ENCODE results near the gene NTMT2. TPM values are rescaled to one million over a fixed set of nuclear protein-coding genes. Genes with fewer than 3 reads are reported as not detected.

NTMT2 gene
- total RNA-seq, 4 donors from 2014 or later, result not detected

DNA sequence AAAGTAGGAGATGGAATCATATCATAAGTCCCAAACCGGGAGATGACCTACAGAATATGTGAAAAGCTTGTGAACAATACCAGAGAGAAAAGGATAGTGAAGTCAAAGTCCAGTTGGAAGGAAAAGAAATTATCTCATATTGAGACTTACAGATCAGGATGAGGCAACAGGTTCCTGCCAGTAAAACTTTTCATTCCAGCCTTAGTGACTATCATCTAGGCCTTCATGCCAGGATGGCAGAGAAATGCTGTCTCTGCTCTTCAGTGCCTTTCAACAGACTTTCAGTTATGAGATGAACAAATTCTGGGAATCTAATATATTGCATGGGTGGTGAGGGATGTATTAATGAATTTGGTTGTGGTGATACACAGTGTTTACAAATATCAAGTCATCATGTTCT lies 52.3 kb downstream of the NTMT2 start:
- no peak overlapping the region for H3K4me3 ChIP-seq (ENCODE audit: low read depth, poor library complexity, severe bottlenecking)
- intact Hi-C loops (cut with DNase I; ENCODE audit: low total_unique reads), result no loop called here
- 91 to 93% methylated on average over 1 of the region's 1 CpG for WGBS, 2 donors
- DNase-seq (ENCODE audit: low spot score in 2 of 2), result no peak
- no peak for TF ChIP-seq CTCF (IDR thresholded peaks at IDR 0.05)
- TF ChIP-seq POLR2A (IDR thresholded peaks at IDR 0.05), result no peak

DNA sequence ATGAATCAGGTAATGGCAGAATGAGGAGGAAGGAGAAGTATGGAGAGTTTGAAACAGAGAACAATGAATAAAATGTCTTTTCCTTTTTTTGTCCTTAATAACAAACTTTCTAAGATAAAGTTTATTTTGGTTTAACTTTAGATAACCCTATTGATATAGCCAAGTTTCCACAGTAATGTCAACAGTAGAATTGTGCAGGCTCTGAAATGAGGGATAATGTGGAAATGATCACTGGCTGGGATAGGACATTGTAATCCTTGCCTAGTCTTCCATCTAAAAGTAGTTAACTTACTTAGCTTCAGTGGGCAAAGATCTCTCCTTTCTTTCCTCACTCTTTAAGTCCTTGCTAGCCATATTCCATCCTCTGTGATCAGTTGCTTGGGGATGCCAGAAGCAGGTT lies 52.8 kb downstream of the NTMT2 start:
- intact Hi-C loops (cut with DNase I; ENCODE audit: low total_unique reads), result no loop called here
- TF ChIP-seq CTCF (IDR thresholded peaks at IDR 0.05), result no peak
- TF ChIP-seq POLR2A (IDR thresholded peaks at IDR 0.05), result no peak
- H3K4me3 ChIP-seq (ENCODE audit: low read depth, poor library complexity, severe bottlenecking), result no peak overlapping the region
- no peak for DNase-seq (ENCODE audit: low spot score in 2 of 2)

GRCh38 chr1:170200161-170200560 lies 54.4 kb downstream of the NTMT2 start:
- no peak overlapping the region for H3K4me3 ChIP-seq (ENCODE audit: low read depth, poor library complexity, severe bottlenecking)
- TF ChIP-seq POLR2A (IDR thresholded peaks at IDR 0.05) (no peak), CTCF (IDR thresholded peaks at IDR 0.05) (no peak)
- intact Hi-C loops (cut with DNase I; ENCODE audit: low total_unique reads), result no loop called here
- DNase-seq (ENCODE audit: low spot score in 2 of 2), result no peak

GRCh38 chr1:170200621-170201397 lies 55.0 kb downstream of the NTMT2 start:
- TF ChIP-seq CTCF (IDR thresholded peaks at IDR 0.05), result no peak
- TF ChIP-seq POLR2A (IDR thresholded peaks at IDR 0.05), result no peak
- H3K4me3 ChIP-seq (ENCODE audit: low read depth, poor library complexity, severe bottlenecking), result no peak overlapping the region
- intact Hi-C loops (cut with DNase I; ENCODE audit: low total_unique reads), result no loop called here
- peak in 1 of 2 donors; percentile 60 for DNase-seq (ENCODE audit: low spot score in 2 of 2)
- 36 to 44% methylated on average over 4 of the region's 4 CpGs for WGBS, 2 donors

DNA sequence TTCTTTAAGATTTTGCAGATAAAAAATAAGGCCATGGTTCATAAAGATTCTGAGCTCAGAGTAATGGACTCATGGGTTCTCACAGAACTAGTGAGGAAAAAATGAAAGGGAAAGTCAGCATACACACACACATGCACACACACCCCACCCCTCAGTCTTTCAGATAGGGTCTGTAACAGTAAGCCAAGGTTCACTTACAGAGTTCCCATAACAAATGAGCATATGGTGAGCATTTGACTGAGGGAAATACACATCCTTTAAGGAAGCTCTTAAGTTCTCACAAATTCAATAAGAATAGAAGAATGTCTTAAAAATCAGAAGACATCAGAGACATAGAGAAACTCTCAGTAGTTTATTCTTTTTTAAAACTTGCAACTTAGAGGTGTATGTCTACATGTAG lies 57.9 kb downstream of the NTMT2 start:
- H3K4me3 ChIP-seq (ENCODE audit: low read depth, poor library complexity, severe bottlenecking), result no peak overlapping the region
- DNase-seq (ENCODE audit: low spot score in 2 of 2), result no peak
- TF ChIP-seq POLR2A (IDR thresholded peaks at IDR 0.05), result no peak
- TF ChIP-seq CTCF (IDR thresholded peaks at IDR 0.05), result no peak
- intact Hi-C loops (cut with DNase I; ENCODE audit: low total_unique reads), result no loop called here

GRCh38 chr1:170204121-170204520 lies 58.4 kb downstream of the NTMT2 start:
- H3K4me3 ChIP-seq (ENCODE audit: low read depth, poor library complexity, severe bottlenecking), result no peak overlapping the region
- WGBS, 2 donors, result 40 to 50% methylated on average over 3 of the region's 3 CpGs
- TF ChIP-seq POLR2A (IDR thresholded peaks at IDR 0.05) (no peak), CTCF (IDR thresholded peaks at IDR 0.05) (no peak)
- intact Hi-C loops (cut with DNase I; ENCODE audit: low total_unique reads), result no loop called here
- no peak for DNase-seq (ENCODE audit: low spot score in 2 of 2)

Data from lower leg skin (tissue), 4 donors.